D721Med (cell line): Measurements from ENCODE around the gene HYOU1.
"Not testable (repeated sequence)": the region's sequence is repeated elsewhere in the genome, so short reads cannot be mapped to it uniquely, and the experiment has no call there.

Source experiments
- DNase-seq: peaks from one replicate; pipeline ENCODE4 v3.0.0; 2011; ENCODE audit warnings: low spot score; ENCODE audit not compliant: insufficient read length
- FAIRE-seq: peaks from 2 replicates; lab custom pipeline; 2011; peaks lifted over from hg19 to GRCh38; lab: Jason Lieb, UNC
- TF ChIP-seq, protein P1 (sequence below): IDR thresholded peaks from 2 replicates; pipeline ENCODE4 v1.5.1; 2012; ENCODE audit warnings: mild to moderate bottlenecking, control low read depth; ENCODE audit not compliant: insufficient read depth; ENCODE audit errors: missing control alignments

Gene HYOU1

DNA sequence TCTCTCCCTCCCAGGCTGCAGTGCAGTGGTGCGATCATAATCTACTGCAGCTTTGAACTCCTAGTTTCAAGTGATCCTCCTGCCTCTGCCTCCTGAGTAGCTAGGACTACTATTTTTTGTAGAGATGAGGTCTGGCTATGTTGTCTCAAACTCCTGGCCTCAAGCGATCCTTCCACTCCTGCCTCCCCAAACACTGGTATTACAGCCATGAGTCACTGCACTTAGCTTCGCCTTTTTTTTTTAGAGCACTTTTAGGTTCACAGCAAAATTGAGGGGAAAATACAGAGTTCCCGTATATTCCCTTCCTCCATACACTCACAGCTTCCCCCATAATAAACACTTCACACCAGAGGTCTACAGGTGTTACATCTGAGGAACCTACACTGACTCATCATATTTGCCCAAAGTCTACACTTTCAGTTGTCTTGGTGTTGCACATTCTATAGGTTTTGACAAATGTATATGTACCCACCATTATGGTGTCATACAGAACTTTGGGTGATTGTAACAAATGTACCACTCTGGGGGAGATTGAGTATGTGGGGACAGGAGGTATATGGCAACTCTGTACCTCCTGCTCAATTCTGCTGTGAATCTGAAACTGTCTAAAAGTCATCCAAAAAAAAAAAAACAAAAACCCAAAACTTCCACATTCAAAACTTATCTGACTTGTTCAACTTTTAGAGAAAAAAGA lies 15.0 kb downstream of the HYOU1 start:
- DNase-seq (no peak), FAIRE-seq (no peak)
- TF ChIP-seq, protein P1, sequence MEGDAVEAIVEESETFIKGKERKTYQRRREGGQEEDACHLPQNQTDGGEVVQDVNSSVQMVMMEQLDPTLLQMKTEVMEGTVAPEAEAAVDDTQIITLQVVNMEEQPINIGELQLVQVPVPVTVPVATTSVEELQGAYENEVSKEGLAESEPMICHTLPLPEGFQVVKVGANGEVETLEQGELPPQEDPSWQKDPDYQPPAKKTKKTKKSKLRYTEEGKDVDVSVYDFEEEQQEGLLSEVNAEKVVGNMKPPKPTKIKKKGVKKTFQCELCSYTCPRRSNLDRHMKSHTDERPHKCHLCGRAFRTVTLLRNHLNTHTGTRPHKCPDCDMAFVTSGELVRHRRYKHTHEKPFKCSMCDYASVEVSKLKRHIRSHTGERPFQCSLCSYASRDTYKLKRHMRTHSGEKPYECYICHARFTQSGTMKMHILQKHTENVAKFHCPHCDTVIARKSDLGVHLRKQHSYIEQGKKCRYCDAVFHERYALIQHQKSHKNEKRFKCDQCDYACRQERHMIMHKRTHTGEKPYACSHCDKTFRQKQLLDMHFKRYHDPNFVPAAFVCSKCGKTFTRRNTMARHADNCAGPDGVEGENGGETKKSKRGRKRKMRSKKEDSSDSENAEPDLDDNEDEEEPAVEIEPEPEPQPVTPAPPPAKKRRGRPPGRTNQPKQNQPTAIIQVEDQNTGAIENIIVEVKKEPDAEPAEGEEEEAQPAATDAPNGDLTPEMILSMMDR, result no peak

GRCh38 chr11:119039471-119039870 lies 17.5 kb downstream of the HYOU1 start:
- FAIRE-seq, DNase-seq: not testable (repeated sequence)

DNA sequence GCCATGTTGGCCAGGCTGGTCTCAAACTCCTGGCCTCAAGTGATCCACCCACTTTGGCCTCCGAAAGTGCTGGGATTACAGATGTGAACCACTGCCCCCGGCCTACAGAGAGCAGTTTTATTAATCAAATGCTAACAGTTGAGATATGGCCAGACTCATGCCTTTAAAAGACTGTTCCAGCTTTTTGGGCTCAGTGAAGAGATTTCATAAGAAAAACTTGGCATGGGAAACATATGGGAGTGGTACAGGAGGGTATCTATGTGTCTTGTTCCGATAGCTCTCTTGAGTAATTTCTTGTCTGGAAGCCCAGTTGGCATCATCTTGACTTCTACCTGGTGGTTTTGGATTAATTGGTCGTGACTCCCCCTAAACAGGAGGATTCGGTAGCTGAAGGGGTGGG lies 18.1 kb downstream of the HYOU1 start:
- DNase-seq (no peak), FAIRE-seq (no peak)
- TF ChIP-seq, protein P1, result no peak

DNA sequence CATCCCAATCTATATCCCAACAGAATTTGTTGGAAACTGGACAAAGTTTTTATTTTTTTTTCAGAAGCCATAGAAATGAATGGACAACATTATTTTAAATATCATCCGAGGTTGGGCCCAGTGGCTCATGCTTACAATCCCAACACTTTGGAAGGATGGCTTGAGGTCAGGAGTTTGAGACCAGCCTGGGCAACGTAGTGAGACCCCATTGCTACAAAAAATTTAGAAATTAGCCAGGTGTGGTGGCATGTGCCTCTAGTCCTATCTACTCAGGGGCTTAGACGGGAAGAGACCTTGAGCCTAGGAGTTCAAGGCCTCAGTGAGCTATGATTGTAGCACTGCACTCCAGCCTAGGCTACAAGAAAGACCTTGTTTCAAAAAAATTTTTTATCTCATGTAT lies 22.2 kb downstream of the HYOU1 start:
- DNase-seq (no peak), FAIRE-seq (no peak)
- TF ChIP-seq, protein P1, result no peak

- DNase-seq, FAIRE-seq: not testable (repeated sequence)
Measured at GRCh38 chr11:119033421-119033820, 23.6 kb downstream of the HYOU1 start.

GRCh38 chr11:119031912-119032280 lies 25.1 kb downstream of the HYOU1 start:
- no peak for DNase-seq
- TF ChIP-seq, protein P1, result no peak
- no peak for FAIRE-seq

- DNase-seq, result peak; percentile 96
- TF ChIP-seq, protein P1, result peak; percentile 79
- FAIRE-seq, result no peak
Measured at GRCh38 chr11:119030329-119031047, 26.5 kb downstream of the HYOU1 start, which contains the start of gene SLC37A4. SLC37A4 (minus strand) TSS chr11:119030877.

GRCh38 chr11:119030029-119030328 lies 27.0 kb downstream of the HYOU1 start:
- DNase-seq (peak; percentile 5), FAIRE-seq (no peak)
- TF ChIP-seq, protein P1, result no peak
